Left forelimb (tissue), 1 donor: ENCODE results near the gene PSEN1.

ENCODE experiments used
- DNase-seq: peaks from one replicate; pipeline ENCODE4 v3.0.0-alpha.2; 2018; ENCODE audit warnings: low spot score

Gene PSEN1

DNA sequence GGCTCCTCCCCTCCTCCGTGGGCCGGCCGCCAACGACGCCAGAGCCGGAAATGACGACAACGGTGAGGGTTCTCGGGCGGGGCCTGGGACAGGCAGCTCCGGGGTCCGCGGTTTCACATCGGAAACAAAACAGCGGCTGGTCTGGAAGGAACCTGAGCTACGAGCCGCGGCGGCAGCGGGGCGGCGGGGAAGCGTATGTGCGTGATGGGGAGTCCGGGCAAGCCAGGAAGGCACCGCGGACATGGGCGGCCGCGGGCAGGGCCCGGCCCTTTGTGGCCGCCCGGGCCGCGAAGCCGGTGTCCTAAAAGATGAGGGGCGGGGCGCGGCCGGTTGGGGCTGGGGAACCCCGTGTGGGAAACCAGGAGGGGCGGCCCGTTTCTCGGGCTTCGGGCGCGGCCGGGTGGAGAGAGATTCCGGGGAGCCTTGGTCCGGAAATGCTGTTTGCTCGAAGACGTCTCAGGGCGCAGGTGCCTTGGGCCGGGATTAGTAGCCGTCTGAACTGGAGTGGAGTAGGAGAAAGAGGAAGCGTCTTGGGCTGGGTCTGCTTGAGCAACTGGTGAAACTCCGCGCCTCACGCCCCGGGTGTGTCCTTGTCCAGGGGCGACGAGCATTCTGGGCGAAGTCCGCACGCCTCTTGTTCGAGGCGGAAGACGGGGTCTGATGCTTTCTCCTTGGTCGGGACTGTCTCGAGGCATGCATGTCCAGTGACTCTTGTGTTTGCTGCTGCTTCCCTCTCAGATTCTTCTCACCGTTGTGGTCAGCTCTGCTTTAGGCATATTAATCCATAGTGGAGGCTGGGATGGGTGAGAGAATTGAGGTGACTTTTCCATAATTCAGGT is at the start of gene PSEN1:
Gene PSEN1, plus strand, starts transcription at position 121 of the 839 bp plus-strand sequence. CDS start 11,513 bp downstream, outside the sequence.
- DNase-seq, result peak; percentile 99

DNA sequence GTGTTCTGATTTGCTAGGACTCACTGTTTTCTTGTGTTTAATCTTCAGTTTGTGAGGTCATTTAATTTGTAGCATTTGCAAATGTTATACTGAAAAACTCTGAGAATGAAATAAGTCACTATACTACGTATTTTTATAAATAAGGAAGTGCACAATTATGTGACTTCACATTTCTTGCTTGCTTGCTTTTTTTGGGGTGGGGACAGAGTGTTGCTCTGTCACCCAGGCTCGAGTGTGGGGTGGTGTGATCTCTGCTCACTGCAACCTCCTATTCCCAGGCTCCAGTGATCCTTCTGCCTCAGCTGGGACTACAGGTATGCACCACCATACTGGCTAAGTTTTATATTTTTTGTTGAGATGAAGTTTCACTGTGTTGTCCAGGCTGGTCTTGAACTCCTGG is 45.3 kb upstream of the PSEN1 start:
- no peak for DNase-seq

DNA sequence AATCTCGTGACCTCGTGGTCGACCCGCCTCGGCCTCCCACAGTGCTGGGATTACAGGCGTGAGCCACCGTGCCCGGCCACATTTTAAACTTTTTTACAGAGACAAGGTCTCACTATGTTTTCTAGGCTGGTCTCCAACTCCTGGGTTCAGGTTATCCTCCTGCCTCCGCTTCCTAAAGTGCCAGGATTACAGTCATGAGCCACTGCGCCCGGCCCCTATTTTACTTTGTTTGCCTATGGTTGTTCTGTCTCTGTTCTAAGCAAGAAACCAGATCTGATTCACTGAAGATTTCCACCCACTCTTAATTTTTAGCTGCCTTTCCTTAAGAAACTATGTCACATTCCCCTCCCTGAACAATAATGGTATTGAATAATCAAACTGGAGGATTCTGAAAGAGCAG is 38.9 kb upstream of the PSEN1 start:
- no peak for DNase-seq

DNA sequence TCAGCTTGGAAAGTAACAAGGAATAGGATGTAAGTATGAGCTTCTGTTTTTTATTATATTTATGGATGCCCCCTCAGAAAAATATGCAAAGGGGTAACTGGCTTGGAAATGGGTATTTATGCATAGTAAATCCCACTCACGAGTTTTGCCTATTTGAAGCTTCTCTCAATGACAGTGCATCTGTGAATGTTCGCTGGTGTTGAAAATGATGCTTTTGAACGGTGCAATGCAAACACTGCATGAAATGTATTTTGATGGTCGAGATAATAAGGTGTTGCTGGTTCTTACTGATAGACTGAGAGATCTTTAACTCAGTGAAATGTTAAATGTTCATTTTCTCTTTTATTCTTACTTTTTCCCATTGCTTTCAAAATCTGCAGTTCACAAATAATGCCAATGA is 36.0 kb upstream of the PSEN1 start:
- DNase-seq, result no peak

DNA sequence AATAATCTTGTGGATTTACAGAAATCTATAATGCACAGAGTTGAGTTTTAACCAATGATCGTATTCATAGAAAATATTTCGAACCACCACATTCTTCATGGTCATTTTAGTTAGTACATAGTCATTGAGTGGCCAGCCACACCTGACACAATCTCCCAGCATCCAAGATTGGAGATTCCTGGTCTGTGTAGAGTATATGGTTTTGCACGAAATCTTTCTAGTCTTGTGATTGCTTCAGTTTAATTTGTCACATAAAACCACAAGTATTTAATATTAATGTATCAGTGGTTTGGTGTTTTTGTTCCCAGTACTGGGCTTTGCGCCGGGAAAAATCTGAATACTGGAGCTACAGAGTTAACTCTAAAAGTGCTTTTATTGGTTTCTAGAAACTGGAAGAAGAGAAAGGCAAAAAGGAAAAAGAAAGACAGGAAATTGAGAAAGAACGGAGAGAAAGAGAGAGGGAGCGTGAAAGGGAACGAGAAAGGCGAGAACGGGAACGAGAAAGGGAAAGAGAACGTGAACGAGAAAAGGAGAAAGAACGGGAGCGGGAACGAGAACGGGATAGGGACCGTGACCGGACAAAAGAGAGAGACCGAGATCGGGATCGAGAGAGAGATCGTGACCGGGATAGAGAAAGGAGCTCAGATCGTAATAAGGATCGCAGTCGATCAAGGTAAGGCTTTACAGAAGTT is 33.4 kb upstream of the PSEN1 start:
- DNase-seq, result no peak

DNA sequence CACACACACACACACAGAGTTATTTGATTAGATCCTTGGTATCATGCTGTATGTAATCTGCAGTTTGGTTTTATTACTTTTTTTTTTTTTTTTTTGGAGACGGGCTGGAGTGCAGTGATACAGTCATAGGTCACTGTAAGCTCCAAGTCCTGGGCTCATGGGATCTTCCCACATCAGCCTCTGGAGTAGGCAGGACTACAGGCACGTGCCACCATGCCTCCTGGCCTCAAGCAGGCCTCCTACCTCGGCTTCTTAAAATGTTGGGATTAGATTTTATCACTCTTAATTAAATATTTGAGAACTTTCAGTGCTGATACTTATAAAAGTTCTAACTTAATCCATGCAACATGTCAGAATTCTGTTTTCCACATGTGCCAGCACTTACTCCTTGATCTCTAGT is 31.3 kb upstream of the PSEN1 start:
- DNase-seq, result no peak

DNA sequence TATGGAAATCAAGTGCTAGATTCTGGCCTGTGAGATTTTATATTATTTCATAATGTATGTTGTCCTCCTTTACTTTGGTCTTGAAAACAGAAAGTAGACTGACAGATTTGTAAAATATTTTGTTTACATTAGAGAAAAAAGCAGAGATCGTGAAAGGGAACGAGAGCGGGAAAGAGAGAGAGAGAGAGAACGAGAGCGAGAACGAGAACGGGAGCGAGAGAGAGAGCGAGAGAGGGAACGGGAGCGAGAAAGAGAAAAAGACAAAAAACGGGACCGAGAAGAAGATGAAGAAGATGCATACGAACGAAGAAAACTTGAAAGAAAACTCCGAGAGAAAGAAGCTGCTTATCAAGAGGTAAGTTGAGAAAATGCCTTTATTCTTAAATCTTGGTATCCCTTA is 30.6 kb upstream of the PSEN1 start:
- DNase-seq, result no peak

DNA sequence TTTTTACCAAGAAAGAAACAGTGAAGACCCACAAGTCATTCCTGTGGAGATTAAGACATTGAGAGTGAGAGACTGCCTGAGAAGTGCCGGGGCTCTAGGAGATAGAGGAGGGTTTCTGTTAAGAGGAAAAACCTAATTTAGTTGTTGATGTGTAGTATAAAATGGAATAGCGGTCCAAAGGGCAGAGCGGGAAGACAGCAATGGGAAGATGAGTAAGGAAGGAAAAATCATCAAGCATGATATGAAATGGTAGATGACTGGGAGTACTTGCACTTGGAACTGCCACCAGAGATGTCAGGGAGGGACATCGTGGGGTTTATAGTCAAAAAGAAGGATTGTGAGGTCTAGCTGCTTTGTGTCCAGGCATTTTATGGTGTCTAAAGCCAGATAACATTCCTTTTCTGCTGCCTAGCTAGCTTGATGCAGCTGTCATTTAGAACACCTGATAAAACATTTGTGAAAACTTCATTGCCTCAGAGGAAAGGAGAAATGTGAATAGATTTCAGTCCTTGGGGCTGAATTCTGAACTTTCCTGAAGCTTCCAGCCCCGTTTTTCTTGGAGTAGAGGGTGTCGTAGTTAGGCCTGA is 20.1 kb upstream of the PSEN1 start:
- no peak for DNase-seq

DNA sequence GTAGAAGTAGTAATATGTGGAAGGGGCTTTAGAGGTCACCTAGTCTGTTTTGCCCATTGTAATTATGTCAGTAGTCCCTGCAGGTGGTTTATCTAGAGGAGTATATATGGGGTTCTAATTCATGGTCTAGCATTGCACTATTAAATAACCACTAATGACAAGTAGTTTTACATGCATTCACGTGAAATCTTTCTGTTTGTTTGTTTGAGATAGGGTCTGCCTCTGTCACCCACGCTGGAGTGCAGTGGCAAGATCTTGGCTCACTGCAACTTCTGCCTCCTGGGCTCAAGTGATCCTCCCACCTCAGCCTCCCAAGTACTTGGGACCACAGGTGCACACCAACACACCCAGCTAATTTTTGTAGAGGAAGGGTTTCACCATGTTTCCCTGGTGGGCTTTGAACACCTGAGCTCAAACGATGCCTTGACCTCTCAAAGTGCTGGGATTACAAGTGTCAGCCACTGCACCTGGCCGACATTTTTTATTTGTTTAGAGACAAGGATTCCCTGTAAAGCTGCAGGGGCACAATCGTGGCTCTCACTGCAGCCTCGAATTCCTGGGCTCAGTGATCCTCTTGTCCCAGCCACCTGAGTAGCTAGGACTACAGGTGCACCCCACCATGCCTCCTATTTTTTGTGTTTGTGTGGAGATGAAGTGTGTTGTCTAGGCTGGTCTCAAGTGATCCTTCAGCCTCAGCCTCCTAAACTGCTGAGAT is 12.0 kb upstream of the PSEN1 start:
- no peak for DNase-seq

DNA sequence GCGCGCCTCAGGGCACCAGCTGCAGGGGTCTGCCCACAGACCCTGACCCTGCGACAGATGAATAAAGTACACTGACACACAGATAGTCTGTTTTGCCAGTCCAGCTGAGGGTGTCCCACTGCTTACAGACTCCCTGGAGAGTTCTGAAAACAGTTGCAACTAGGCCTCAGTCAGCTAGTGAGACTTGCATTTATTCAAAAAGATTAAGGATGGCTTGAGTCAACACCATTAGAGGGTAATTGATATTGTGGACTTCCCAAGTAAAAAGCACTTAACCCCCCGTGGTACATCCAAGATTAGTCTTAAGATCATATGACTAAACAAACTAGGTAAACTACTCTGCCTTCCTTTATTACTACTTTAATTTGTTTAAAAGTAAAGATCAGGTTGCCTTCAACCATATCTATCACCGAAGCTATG is 11.1 kb upstream of the PSEN1 start:
- no peak for DNase-seq

DNA sequence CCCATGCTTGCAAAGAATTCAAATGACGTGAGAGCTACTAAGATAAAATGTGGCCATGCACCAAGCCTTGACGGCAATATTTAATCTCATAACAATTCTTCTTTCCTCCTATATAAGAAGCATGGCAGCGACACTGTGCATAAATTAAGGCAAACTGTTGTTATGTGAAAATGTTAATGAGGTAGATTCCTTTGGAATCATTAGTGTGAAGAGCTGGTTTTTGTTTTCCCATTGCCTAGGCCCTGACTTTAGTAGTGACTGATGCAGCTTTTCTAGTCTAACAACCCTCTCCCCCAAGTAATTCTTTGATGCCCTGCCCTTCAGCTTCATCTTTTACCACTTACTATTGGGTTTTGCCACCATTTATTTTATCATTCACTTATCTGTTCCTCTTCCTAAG is 10.6 kb upstream of the PSEN1 start:
- no peak for DNase-seq

DNA sequence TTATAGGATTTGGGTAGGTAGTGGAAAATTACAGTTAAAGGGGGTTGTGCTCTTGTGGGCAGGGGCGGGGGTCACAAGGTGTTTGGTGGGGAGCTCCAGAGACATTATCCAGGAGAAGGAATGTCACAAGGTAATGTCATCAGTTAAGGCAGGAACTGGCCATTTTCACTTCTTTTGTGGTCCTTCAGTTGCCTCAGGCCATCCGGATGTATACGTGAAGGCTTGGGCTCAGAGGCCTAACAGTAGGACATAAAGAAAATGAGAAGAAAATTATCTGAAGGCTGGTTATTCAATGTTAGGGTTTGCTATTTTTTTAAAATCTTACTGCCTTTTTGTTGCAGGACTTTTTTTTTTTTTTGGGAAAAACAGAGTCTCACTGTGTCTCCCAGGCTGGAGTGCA is 2.5 kb upstream of the PSEN1 start:
- DNase-seq, result no peak

DNA sequence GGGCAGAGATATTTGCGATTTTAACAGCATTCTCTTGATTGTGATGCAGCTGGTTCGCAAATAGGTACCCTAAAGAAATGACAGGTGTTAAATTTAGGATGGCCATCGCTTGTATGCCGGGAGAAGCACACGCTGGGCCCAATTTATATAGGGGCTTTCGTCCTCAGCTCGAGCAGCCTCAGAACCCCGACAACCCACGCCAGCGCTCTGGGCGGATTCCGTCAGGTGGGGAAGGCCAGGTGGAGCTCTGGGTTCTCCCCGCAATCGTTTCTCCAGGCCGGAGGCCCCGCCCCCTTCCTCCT is 271 bp upstream of the PSEN1 start:
- DNase-seq, result no peak

DNA sequence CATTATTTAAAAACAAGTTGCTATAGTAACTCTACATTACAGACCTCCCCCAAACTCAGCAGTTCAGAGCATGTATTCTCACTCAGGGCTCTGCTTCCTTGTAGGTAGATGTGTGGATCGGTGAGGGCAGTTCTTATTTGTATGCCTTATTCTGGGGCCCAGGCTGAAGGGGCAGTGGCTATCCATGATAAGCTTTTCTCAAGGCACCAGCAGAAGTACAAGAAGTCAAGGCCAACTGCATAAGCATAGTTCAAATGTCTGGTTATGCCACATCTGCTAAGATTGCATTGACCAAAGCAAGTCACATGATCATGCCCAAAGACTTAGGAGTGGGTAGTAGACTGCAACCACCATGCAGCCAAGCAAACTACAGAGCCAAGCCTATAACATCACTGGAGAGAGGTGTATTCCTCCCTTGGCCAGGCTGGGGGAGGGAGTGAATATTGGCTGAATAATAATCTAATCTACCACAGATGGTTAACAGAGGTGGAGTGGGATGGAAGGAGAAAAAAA is 4.6 kb downstream of the PSEN1 start:
- no peak for DNase-seq

DNA sequence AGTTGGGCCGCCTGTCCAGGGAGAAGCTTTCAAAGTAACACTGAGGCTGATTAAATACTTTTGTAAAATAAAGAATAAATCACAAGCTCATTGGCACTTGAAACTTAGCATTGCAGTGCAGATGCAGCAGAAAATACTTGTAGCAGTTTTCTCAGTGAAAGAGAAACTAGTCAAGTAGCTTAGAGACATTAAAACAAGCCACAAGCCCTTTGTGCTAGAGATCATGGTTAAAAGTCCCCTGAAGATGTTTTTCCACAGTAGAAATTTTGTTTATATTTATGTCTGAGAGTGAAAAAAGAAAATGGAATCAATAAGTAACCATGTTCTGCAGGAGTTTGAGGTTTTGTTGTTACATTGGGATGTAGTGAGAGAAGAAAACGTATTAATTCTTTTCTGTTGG is 5.9 kb downstream of the PSEN1 start:
- DNase-seq, result no peak

DNA sequence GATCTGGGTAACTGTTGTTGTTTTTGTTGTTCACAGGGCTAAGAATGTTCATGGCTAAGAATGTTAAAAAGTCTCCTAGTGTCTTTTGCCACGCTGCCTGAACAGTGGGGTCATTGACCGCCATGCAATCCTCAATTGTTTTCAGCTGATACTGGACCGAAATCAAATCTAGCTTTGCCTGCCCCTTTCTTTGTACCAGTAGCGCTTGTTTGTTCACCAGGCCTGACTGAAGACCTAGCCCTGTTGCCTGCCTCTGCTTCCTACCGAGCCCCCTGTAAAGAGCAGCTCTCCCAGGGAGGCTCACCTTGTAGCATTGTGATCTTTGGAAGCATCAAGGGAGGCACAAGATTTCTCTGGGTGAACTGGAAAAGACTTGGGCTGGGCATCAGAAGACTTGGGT is 6.7 kb downstream of the PSEN1 start:
- no peak for DNase-seq

DNA sequence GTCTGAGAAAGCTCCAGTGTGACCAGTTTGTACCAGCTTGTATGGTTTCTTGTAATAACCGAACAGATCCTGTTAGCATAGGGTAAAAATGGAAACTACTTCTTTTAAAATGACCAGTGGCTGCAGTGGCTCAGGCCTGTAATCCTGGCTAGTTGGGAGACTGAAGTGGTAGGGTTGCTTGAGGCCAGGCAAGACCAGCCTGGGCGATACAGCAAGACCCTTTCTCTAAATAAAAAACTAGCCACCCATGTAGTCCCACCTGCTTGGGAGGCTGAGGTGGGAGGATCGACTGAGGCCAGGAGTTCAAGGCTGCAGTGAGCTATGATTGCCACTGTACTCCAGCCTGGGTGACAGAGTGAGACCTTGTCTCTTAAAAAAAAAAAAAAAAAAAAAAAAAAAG is 7.3 kb downstream of the PSEN1 start:
- no peak for DNase-seq

DNA sequence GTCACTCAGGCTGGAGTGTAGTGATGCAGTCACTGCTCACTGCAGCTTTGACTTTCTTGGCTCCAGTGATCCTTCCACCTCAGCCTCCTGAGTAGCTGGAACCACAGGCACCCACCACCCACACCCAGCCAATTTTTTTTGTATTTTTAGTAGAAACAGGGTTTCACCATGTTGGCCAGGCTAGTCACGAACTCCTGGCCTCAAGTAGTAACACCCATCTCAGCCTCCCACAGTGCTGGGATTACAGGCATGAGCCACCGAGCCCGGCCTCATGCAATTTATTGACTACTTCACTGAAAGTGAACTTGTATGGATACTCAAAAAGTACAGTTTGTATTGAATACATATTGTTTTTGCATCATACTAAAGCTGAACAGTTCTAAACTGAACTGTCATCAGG is 9.1 kb downstream of the PSEN1 start:
- DNase-seq, result no peak

DNA sequence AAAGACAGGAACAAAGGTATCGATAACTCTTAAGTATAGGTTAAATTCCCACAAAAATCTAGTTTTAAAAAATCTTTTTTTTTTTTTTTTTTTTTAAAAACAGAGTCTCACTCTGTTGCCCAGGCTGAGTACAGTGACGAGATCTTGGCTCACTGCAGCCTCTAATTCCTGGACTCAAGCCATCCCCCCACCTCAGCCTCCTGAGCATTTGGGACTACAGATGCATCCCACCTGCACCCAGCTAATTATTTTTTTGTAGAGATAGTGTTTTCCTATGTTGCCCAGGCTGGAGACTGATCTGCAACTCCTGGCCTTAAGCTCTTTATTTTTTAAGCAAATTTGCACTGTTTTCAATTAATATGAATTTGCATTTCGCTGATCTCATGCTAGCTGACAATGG is 9.8 kb downstream of the PSEN1 start:
- no peak for DNase-seq

DNA sequence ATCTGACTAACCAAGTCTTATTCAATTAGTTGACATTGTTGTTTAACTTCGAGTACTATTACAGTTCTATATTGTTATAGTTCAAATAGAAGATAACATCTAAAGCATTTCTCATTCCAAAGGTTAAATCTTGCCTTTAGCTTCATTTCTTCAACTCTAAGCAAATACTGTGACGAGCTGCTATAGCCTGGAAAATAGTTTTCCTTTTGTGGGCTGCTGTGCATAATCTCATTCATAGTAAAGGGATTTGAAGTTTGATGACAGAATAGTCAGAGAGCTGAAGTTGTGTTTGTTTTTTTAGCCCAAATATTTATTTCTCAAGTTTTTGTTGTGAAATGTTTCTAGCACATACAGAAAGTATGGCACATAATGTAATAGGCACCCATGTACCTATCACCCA is 13.4 kb downstream of the PSEN1 start:
- DNase-seq, result no peak

DNA sequence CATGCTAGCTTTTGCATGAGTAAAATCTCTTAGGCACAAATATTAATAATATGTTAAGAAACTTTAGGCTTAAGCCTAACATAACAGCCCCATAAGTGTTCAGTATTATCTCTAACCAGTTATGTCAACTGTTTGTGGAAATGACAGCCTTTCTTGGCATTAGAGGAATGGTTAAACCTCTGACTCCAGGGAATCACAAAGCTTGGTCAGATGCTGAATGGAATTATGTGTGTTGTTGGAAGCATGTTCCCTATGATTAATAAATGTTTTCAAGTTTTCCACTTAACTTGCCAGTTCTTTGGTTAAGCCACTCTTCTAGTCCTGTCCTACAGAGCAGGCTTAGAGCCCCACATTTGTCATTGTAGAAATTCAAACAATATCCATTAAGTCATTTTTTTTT is 17.0 kb downstream of the PSEN1 start:
- DNase-seq, result no peak

DNA sequence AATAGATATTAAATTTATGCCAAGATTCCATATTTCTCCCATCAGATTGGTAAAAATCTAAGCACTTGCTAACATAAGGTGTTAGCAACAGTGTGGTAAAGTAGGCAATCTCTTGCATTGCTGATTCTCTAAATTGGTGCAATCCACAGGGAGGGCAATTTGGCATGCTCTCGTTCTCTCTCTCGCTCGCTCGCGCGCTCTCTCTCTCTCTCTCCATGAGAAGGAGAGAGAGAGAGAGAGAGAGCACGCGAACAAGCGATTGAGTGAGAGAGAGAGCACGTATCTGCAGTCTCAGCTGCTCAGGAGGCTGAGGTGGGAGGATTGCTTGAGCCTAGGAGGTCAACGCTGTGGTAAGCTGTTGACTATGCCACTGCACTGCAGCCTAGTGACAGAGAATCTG is 25.9 kb downstream of the PSEN1 start:
- no peak for DNase-seq

DNA sequence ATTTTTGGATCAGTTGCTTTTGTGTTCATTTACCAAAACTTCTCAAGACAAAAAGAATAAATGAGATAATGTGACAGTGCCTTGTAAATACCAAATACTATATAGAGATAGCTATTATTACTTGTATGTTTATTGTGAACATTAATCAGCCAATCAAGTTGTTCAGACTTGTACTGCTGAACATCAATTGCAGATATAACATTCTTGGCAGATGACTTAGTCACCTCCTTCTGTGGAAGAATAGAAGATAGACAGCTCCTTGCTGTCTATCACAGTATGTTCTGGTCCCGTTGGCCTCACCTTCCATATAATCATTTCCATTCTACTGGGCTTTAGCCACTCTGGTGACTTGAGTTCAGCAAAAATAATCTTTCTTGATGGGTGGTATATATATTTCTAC is 30.1 kb downstream of the PSEN1 start:
- no peak for DNase-seq
